ENCODE results near the gene MS4A15. TPM values are rescaled to one million over a fixed set of nuclear protein-coding genes. Genes with fewer than 3 reads are reported as not detected.

MS4A15 gene
- total and polyA plus RNA-seq, 12 donors: 0.07 to 0.28 (median 0.23) TPM; not detected in 8

GRCh38 chr11:60717956-60718355 is 38.7 kb upstream of the MS4A15 start:
- Histone ChIP-seq H3K27ac (no peak overlapping the region), H3K36me3 (replicated peaks in 1 of 2) (no peaks in the 10 kb centered on the region), H3K27me3 (peaks cover 5% of the 10 kb centered on the region), H3K9me3 (replicated peaks in 1 of 3) (no peaks in the 10 kb centered on the region), H3K4me3 (no peak overlapping the region), H3K4me1 (replicated peaks in 1 of 2) (no peaks in the 10 kb centered on the region)
- 76 to 90% (median 85%) methylated on average over 5 of the region's 5 CpGs for WGBS, 4 donors
- TF ChIP-seq POLR2A (IDR thresholded peaks at IDR 0.05): no peak
- TF ChIP-seq CTCF (IDR thresholded peaks at IDR 0.05): no peak
- DNase-seq: no peak
- intact Hi-C loops (cut with DNase I): no loop called here

- no peaks in the 10 kb centered on the region for H3K9me3 ChIP-seq (replicated peaks in 1 of 3)
- H3K36me3 ChIP-seq (replicated peaks in 1 of 2): no peaks in the 10 kb centered on the region
- H3K27me3 ChIP-seq: peaks cover 5% of the 10 kb centered on the region
- no peak for DNase-seq
- no peak overlapping the region for H3K4me3 ChIP-seq
- intact Hi-C loops (cut with DNase I): no loop called here
- TF ChIP-seq CTCF (IDR thresholded peaks at IDR 0.05): no peak
- TF ChIP-seq POLR2A (IDR thresholded peaks at IDR 0.05): no peak
- no peak overlapping the region for H3K27ac ChIP-seq
- H3K4me1 ChIP-seq (replicated peaks in 1 of 2): no peaks in the 10 kb centered on the region
- WGBS, 4 donors: 75 to 82% (median 81%) methylated on average over 8 to 10 of the region's 10 CpGs
Observed at GRCh38 chr11:60718524-60719316, 37.9 kb upstream of the MS4A15 start.

- intact Hi-C loops (cut with DNase I): no loop called here
- 77 to 89% (median 80%) methylated on average over 4 of the region's 4 CpGs for WGBS, 4 donors
- Histone ChIP-seq H3K4me3 (no peak overlapping the region), H3K27ac (no peak overlapping the region), H3K4me1 (replicated peaks in 1 of 2) (no peaks in the 10 kb centered on the region), H3K9me3 (replicated peaks in 1 of 3) (no peaks in the 10 kb centered on the region), H3K36me3 (replicated peaks in 1 of 2) (no peaks in the 10 kb centered on the region), H3K27me3 (peaks cover 5% of the 10 kb centered on the region)
- DNase-seq: no peak
- no peak for TF ChIP-seq CTCF (IDR thresholded peaks at IDR 0.05)
- TF ChIP-seq POLR2A (IDR thresholded peaks at IDR 0.05): no peak
Observed at GRCh38 chr11:60719391-60719790, 37.3 kb upstream of the MS4A15 start.

DNA sequence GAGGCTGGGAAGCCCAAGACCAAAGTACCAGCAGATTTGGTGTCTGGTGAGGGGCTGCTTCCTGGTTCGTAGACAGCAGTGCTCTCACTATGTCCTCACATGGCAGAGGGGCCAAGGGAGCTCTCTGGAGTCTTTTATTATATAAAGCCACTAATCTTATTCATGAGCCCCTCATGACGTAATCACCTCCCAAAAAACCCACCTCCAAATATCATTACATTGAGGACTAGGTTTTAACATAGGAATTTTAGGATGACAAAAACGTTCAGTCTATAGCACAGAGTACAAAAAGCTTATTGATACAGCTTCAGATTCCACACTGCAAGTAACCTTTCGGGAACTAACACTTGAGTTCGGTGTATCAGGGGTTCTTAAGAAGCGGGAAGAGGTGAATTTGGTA is 36.2 kb upstream of the MS4A15 start:
- Histone ChIP-seq H3K27me3 (peaks cover 5% of the 10 kb centered on the region), H3K27ac (no peak overlapping the region), H3K9me3 (replicated peaks in 1 of 3) (no peaks in the 10 kb centered on the region), H3K4me1 (replicated peaks in 1 of 2) (no peaks in the 10 kb centered on the region), H3K36me3 (replicated peaks in 1 of 2) (no peaks in the 10 kb centered on the region), H3K4me3 (no peak overlapping the region)
- intact Hi-C loops (cut with DNase I): no loop called here
- DNase-seq: no peak
- TF ChIP-seq POLR2A (IDR thresholded peaks at IDR 0.05): no peak
- TF ChIP-seq CTCF (IDR thresholded peaks at IDR 0.05): no peak
- WGBS, 4 donors: 73 to 79% (median 77%) methylated on average over 6 of the region's 6 CpGs
